GM21723 (cell line): ENCODE results near the gene RDH13.
"Not testable (repeated sequence)": the region's sequence is repeated elsewhere in the genome, so short reads cannot be mapped to it uniquely, and the experiment has no call there.

Experiments used
- ATAC-seq: cut with Tn5 transposase; IDR thresholded peaks from one replicate; pipeline ENCODE4 v1.9.1; 2021; ENCODE audit warnings: mild to moderate bottlenecking, moderate library complexity; ENCODE audit not compliant: unreplicated experiment

The RDH13 gene

GRCh38 chr19:55018633-55019032 is 44.3 kb downstream of the RDH13 start:
- ATAC-seq: no peak

GRCh38 chr19:55018216-55018615 is 44.7 kb downstream of the RDH13 start:
- no peak for ATAC-seq

- no peak for ATAC-seq
These were observed 46.9 kb downstream of the RDH13 start for GRCh38 chr19:55016017-55016416.

- ATAC-seq: no peak
These were observed 47.8 kb downstream of the RDH13 start for GRCh38 chr19:55015126-55015525.

- no peak for ATAC-seq
These were observed 48.2 kb downstream of the RDH13 start for GRCh38 chr19:55014714-55015113.

- ATAC-seq: no peak
These were observed 49.4 kb downstream of the RDH13 start for GRCh38 chr19:55013596-55013995.

GRCh38 chr19:55012306-55012705 is 50.6 kb downstream of the RDH13 start:
- no peak for ATAC-seq

GRCh38 chr19:55010561-55010960 is 52.4 kb downstream of the RDH13 start:
- not testable (repeated sequence) for ATAC-seq

GRCh38 chr19:55008781-55009180 is 54.2 kb downstream of the RDH13 start:
- ATAC-seq: not testable (repeated sequence)

GRCh38 chr19:55008189-55008588 is 54.8 kb downstream of the RDH13 start:
- ATAC-seq: not testable (repeated sequence)

- ATAC-seq: not testable (repeated sequence)
These were observed 55.4 kb downstream of the RDH13 start for GRCh38 chr19:55007537-55007936.

- not testable (repeated sequence) for ATAC-seq
These were observed 56.2 kb downstream of the RDH13 start for GRCh38 chr19:55006795-55007194.

GRCh38 chr19:55005684-55006488 is 57.1 kb downstream of the RDH13 start:
- peak; percentile 72 for ATAC-seq

GRCh38 chr19:55000761-55001160 is 62.2 kb downstream of the RDH13 start:
- no peak for ATAC-seq

- not testable (repeated sequence) for ATAC-seq
These were observed 64.2 kb downstream of the RDH13 start for GRCh38 chr19:54998751-54999239.

GRCh38 chr19:54995561-54995960 is 67.4 kb downstream of the RDH13 start:
- ATAC-seq: no peak
